Middle frontal gyrus (tissue), 1 donor: ENCODE results near the gene GPC3.
A peak's percentile ranks its signal among the peaks of the same experiment; 100 is the strongest.

Experiments
- DNase-seq: peaks from one replicate; pipeline ENCODE4 v3.0.0-alpha.2; 2015; ENCODE audit warnings: low spot score; ENCODE audit errors: extremely low spot score

Gene GPC3

GRCh38 chrX:133852401-133852800 is 133.0 kb downstream of the GPC3 start:
- no peak for DNase-seq

GRCh38 chrX:133850399-133850798 is 135.0 kb downstream of the GPC3 start:
- no peak for DNase-seq

- no peak for DNase-seq
Measured at GRCh38 chrX:133849676-133850075, 135.7 kb downstream of the GPC3 start.

GRCh38 chrX:133847340-133847994 is 137.9 kb downstream of the GPC3 start:
- DNase-seq, result no peak

DNA sequence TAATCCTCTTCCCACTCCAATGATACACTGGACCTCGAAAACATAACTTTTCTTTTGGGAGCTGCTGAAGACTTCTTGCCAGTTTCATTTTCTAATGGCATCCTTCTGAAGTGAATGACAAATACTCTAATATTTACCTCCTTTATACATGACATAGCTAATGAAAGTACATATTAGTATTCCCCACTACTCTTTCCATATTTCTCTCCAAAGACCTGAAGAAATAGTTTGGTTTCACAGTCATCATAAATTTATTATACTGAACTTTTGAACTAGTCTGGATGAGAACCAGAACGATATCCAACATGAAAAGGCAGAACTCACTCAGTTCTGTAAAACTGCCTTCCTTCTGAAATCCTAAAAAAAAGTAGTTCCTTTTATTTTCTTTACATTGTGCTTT is 139.1 kb downstream of the GPC3 start:
- DNase-seq, result no peak

DNA sequence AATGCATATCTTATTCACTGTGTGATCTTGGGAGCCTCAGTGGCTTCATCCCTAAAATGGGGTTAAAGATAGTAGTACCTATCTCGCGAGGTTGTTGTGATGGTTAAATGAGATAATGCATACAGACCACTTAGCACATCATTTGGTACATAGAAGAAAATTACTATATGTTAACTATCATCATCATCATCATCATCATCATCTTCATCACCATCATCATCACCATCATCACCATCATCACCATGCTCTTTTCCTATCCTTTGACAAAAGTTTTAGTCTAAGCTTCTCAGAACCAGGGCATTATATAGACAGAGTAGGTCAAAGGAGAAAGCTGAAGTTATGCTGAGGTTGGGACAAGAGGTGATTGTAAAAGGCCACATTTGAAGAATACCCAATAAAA is 145.0 kb downstream of the GPC3 start:
- no peak for DNase-seq

GRCh38 chrX:133838761-133839676 is 146.4 kb downstream of the GPC3 start:
- no peak for DNase-seq

- DNase-seq, result no peak
Measured at GRCh38 chrX:133837091-133837490, 148.3 kb downstream of the GPC3 start.

GRCh38 chrX:133836561-133836960 is 148.8 kb downstream of the GPC3 start:
- no peak for DNase-seq

GRCh38 chrX:133834771-133835170 is 150.6 kb downstream of the GPC3 start:
- DNase-seq, result no peak

DNA sequence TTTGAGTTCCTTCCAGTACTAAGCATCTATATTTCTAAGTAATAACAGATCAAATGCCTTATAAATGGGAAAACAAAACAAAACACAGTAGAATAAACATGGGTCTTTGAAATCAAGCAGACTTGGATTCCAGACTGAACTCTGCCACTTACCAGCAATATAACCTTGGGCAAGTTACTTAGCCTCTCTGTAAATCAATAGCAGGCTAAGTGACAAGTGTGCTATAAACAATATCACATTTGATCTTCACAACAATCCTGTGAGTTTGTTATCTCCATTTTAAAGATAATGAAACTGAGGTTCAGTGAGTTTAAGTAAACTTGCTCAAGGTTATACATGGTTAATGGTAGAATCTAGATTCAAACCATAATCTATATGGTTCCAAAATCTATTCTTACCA is 165.8 kb downstream of the GPC3 start:
- no peak for DNase-seq

- no peak for DNase-seq
Measured at GRCh38 chrX:133818019-133818418, 167.4 kb downstream of the GPC3 start.

DNA sequence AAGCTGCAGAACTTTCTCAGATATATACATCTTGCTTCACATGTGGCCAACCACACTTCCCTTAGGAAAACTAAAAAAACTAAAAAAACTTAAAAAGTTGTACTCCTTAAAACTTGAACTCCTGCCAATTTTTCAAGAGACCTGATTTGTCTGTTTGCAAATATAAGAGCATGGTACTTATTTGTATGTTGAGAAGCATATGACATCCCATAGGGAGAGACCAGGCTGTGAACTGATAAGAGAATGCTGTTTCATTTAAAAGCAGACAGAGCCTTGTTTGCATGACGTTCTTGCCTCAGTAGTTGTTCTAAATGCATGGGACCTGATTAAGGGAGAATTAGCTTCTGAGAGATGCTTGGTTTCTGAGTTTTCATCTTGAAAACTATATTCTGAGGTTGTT is 169.9 kb downstream of the GPC3 start:
- no peak for DNase-seq

GRCh38 chrX:133813971-133814370 is 171.4 kb downstream of the GPC3 start:
- no peak for DNase-seq

GRCh38 chrX:133812402-133812801 is 173.0 kb downstream of the GPC3 start:
- DNase-seq, result no peak

- DNase-seq, result no peak
Measured at GRCh38 chrX:133810925-133811324, 174.5 kb downstream of the GPC3 start.

DNA sequence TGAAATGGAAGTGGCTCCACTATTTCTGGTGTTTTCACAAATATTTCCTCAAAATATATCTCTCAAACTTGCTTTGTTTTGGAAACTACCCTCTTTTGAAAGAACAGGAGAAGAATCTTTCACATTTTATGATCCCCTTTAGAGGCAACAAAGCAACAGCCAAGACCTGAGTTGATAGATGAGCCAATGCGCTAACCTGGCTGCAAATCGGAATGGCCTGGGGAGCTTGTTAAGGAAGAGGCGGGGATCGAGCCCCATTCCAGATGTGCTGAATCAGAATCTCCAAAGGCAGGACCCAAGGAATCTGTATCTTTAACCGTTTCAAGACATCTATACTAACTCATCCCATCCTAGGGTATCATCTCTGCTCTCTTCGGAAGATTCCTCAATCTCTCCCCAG is 181.3 kb downstream of the GPC3 start:
- no peak for DNase-seq

- no peak for DNase-seq
Measured at GRCh38 chrX:133796282-133796681, 189.1 kb downstream of the GPC3 start.

DNA sequence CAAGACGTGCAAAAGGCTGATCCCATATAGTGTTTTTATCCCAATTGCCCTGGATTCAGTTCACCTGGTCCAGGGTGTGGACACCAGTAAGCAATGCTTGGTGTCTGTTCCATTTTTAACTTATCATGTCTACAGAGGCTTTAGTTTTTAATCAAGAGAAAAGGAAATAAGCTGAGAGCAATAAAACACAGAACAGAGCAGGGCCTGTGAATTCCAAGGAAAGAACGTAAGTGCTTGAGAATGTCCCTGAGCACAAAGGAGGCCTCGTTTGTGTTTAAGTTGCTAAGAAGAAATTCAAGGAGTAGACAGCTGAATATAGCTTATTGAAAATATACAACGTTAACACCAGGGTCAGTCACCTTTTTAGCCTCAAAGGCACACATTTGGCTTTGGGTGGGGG is 191.3 kb downstream of the GPC3 start:
- DNase-seq, result no peak

DNA sequence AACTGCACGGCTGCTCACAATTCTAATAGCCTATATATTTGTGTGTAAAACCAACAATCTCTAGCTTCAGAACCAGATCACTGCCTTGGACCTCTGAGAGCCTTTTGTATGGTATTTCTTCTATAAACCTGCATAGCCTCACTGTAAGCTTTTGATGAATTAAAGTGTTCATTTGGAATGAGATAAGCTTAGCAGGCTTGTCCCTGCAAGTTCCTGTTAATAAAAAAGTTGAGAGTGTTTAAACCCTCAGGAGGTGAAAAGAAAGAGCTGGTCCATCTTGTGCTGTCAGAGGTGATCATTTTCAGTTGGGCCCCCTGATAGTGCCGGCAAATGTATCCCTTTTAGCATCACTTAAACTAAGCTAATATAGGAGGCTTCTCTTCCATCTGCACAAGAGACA is 191.8 kb downstream of the GPC3 start:
- DNase-seq, result no peak

GRCh38 chrX:133792198-133792953 is 193.0 kb downstream of the GPC3 start:
- DNase-seq, result peak; percentile 17

DNA sequence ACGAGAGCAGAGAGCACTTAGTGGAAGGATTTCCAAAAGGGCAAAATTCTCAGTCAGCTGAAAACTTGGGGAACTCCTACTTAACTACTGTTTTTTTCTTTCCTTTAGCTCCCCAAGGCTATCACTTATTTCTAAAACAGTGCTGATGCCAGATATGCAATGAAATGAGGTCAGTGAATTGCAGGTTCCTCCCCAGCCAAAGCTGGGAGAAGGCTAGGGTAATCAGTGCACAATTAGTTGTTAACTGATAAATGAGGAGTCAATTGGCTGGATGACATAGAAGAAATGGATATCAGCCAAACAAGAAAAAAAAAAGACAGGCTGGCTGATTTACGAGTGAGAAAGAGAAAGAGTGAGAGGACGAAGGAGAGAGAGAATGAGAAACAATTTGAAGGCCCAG is 195.6 kb downstream of the GPC3 start:
- DNase-seq, result no peak
